PC-3 (cell line): Measurements from ENCODE around the gene TRAF3. TPM values are rescaled to one million over a fixed set of nuclear protein-coding genes. Genes with fewer than 3 reads are reported as not detected.

Experiments
- ATAC-seq: fragments of 200-7000 bp; cut with Tn5 transposase; 2 replicates; pipeline ENCODE4 v1.9.1; 2020; ENCODE audit warnings: mild to moderate bottlenecking, moderate library complexity
- BruUV-seq: library from RNA; stranded (reverse); fragments of 400-500 nt; replicated peaks from 2 replicates; lab custom pipeline; 2021; lab: Mats Ljungman, UMichigan
- CTCF ChIA-PET: fragments of 300-600 bp; sonication (Branson Sonifier 250); formaldehyde crosslinking; loops from one replicate; lab custom pipeline; 2022; ENCODE audit warnings: antibody characterized with exemption; lab: Charles Lee
- POLR2A ChIA-PET: fragments of 300-600 bp; sonication (Branson Sonifier 250); formaldehyde crosslinking; loops from one replicate; lab custom pipeline; 2022; ENCODE audit warnings: antibody characterized with exemption; ENCODE audit not compliant: unreplicated experiment; lab: Charles Lee
- DNase-seq: peaks from one replicate; pipeline ENCODE4 v3.0.0-alpha.2; 2015
- H2AFZ ChIP-seq: fragments of 300-600 bp; sonication (generic); 2 replicates; pipeline ENCODE4 v1.6.0; 2016; ENCODE audit warnings: antibody characterized with exemption, low read length
- H3F3A ChIP-seq: fragments of 300-600 bp; sonication (generic); one replicate; pipeline ENCODE4 v1.6.0; 2017; ENCODE audit warnings: antibody characterized with exemption, low read length, control low read depth, mild to moderate bottlenecking; ENCODE audit not compliant: unreplicated experiment
- H3K27ac ChIP-seq: fragments of 300-600 bp; sonication (generic); 2 replicates; pipeline ENCODE4 v1.5.1; 2016; ENCODE audit warnings: mild to moderate bottlenecking, low read length
- H3K27me3 ChIP-seq: fragments of 300-600 bp; sonication (generic); 2 replicates; pipeline ENCODE4 v1.6.1; 2016; ENCODE audit warnings: low read length, mixed read lengths
- H3K36me3 ChIP-seq: fragments of 300-600 bp; sonication (generic); 2 replicates; pipeline ENCODE4 v1.6.1; 2016; ENCODE audit warnings: low read depth, mixed run types, low read length, mixed read lengths
- H3K4me1 ChIP-seq: fragments of 300-600 bp; sonication (generic); 2 replicates; pipeline ENCODE4 v1.5.1; 2016; ENCODE audit warnings: low read length; ENCODE audit not compliant: insufficient read depth
- H3K4me2 ChIP-seq: fragments of 300-600 bp; sonication (generic); 2 replicates; pipeline ENCODE4 v1.6.0; 2016; ENCODE audit warnings: low read length
- H3K4me3 ChIP-seq: fragments of 300-600 bp; sonication (generic); 2 replicates; pipeline ENCODE4 v1.5.1; 2016; ENCODE audit warnings: mild to moderate bottlenecking, low read length, mixed read lengths
- H3K79me2 ChIP-seq: fragments of 300-600 bp; sonication (generic); 2 replicates; pipeline ENCODE4 v1.6.1; 2017; ENCODE audit warnings: low read length, mixed read lengths
- H3K9ac ChIP-seq: fragments of 300-600 bp; sonication (generic); 2 replicates; pipeline ENCODE4 v1.6.0; 2016; ENCODE audit warnings: mild to moderate bottlenecking, low read length
- H3K9me2 ChIP-seq: fragments of 300-600 bp; sonication (generic); replicated peaks from 2 replicates; pipeline ENCODE4 v1.6.1; 2016; ENCODE audit warnings: mixed run types, low read length, mixed read lengths
- H3K9me3 ChIP-seq: fragments of 300-600 bp; sonication (generic); 2 replicates; pipeline ENCODE4 v1.6.1; 2016; ENCODE audit warnings: low read length, mixed read lengths
- H4K20me1 ChIP-seq: fragments of 300-600 bp; sonication (generic); 2 replicates; pipeline ENCODE4 v1.6.1; 2016; ENCODE audit warnings: low read length, mixed read lengths
- CTCF ChIP-seq: fragments of 300-600 bp; sonication (generic); conservative IDR thresholded peaks from 2 replicates; pipeline ENCODE4 v1.5.1; 2017; ENCODE audit warnings: antibody characterized with exemption, low read depth, mild to moderate bottlenecking, low read length
- EZH2 ChIP-seq: fragments of 300-600 bp; sonication (generic); IDR thresholded peaks from one replicate; pipeline ENCODE4 v1.6.1; 2017; ENCODE audit warnings: antibody characterized with exemption, mild to moderate bottlenecking, low read length; ENCODE audit not compliant: unreplicated experiment
- EZH2phosphoT487 ChIP-seq: fragments of 300-600 bp; sonication (generic); IDR thresholded peaks from 2 replicates; pipeline ENCODE4 v1.6.1; 2018; ENCODE audit warnings: mild to moderate bottlenecking, antibody characterized with exemption, low read length, borderline replicate concordance
- intact Hi-C: fragments of 100-400 bp; cut with micrococcal nuclease; formaldehyde crosslinking; loops from 2 replicates; pipeline ENCODE4 v1.9.0; 2023
- total RNA-seq: library from RNA; depleted of rRNA; stranded (reverse); fragments of >200 nt; gene quantifications from 2 replicates; pipeline ENCODE4 v1.2.3, GENCODE V29; 2014

TRAF3 gene
- total RNA-seq, 1 experiment from 2014 or later: 19.4 TPM

DNA sequence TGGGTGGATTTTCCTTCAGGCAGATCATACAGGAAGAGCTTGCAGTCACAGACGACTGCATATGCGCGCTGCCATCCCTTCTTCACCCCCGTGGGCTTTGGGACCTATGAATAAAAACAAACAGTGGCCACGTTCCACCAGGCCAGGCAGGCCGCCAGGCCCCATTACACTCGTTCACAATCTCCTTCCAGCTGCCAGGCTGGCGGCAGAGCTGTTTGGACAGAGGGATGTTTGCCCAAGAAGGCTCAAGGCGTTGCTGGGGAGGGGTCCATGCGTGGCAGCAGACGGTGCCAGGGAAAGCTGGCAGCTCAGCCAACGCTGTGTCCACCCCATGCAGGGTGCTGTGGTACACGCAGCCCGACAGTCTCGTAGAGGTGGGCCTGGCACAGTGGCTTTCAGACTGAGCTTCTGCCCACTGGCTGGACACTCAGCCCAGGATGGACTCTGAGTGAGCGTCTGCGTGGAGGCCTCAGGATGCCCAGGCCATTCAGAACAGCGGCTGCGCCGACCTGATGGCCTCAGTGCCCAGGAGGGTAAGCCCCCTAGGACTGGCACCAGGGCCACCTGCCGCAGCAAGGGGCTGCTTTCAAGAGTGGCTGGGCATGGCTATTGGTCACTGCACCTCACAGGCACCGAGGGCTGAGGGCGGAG lies 172.7 kb downstream of the TRAF3 start:
- H3K9ac ChIP-seq: no peak overlapping the region
- POLR2A ChIA-PET: no interaction called here
- peaks cover 10% of the 10 kb centered on the region for H3K4me1 ChIP-seq
- BruUV-seq: no TSS peak
- ATAC-seq (peak; percentile 79), DNase-seq (peak; percentile 21)
- peaks cover 47% of the 10 kb centered on the region for H3K36me3 ChIP-seq
- intact Hi-C loops: no loop called here
- H3K27ac ChIP-seq: no peak overlapping the region
- no peak overlapping the region for H2AFZ ChIP-seq
- H3F3A ChIP-seq: no peaks in the 10 kb centered on the region
- CTCF ChIA-PET: interaction anchor here (0.5 to 0.6 kb wide), 2 partner anchors 104 to 253 kb away, joined by 5 to 9 read pairs; no protein-coding TSS in a partner anchor
- H3K4me2 ChIP-seq: no peak overlapping the region
- no peaks in the 10 kb centered on the region for H3K27me3 ChIP-seq
- TF ChIP-seq EZH2: no peak
- TF ChIP-seq CTCF: no peak
- no peak for TF ChIP-seq EZH2phosphoT487
- H4K20me1 ChIP-seq: no peaks in the 10 kb centered on the region
- no peaks in the 10 kb centered on the region for H3K9me2 ChIP-seq
- H3K79me2 ChIP-seq: no peaks in the 10 kb centered on the region
- H3K9me3 ChIP-seq: no peaks in the 10 kb centered on the region
- no peak overlapping the region for H3K4me3 ChIP-seq

GRCh38 chr14:102951034-102951433 lies 173.8 kb downstream of the TRAF3 start:
- Histone ChIP-seq H3K9me2 (no peaks in the 10 kb centered on the region), H3K27me3 (no peaks in the 10 kb centered on the region), H4K20me1 (no peaks in the 10 kb centered on the region), H3K79me2 (no peaks in the 10 kb centered on the region), H3K9ac (no peak overlapping the region), H2AFZ (no peak overlapping the region), H3K9me3 (no peaks in the 10 kb centered on the region), H3K36me3 (peaks cover 48% of the 10 kb centered on the region), H3K4me2 (no peak overlapping the region), H3F3A (no peaks in the 10 kb centered on the region), H3K4me1 (peaks cover 10% of the 10 kb centered on the region), H3K27ac (no peak overlapping the region), H3K4me3 (no peak overlapping the region)
- ATAC-seq: no peak
- ChIA-PET CTCF (no interaction called here), POLR2A (interaction anchor here (0.6 kb wide), 1 partner anchor 49 kb away, joined by 3 read pairs; no protein-coding TSS in a partner anchor)
- TF ChIP-seq CTCF (no peak), EZH2 (no peak), EZH2phosphoT487 (no peak)
- intact Hi-C loops: no loop called here
- DNase-seq: no peak
- BruUV-seq: no TSS peak

GRCh38 chr14:102951799-102952198 lies 174.6 kb downstream of the TRAF3 start:
- ChIA-PET POLR2A (no interaction called here), CTCF (no interaction called here)
- Histone ChIP-seq H3K9ac (no peak overlapping the region), H3K79me2 (no peaks in the 10 kb centered on the region), H3F3A (no peaks in the 10 kb centered on the region), H3K4me2 (no peak overlapping the region), H3K27me3 (no peaks in the 10 kb centered on the region), H3K9me2 (no peaks in the 10 kb centered on the region), H2AFZ (no peak overlapping the region), H3K4me1 (peaks cover 10% of the 10 kb centered on the region), H3K27ac (no peak overlapping the region), H3K36me3 (peaks cover 43% of the 10 kb centered on the region), H4K20me1 (no peaks in the 10 kb centered on the region), H3K4me3 (no peak overlapping the region), H3K9me3 (no peaks in the 10 kb centered on the region)
- no peak for DNase-seq
- ATAC-seq: no peak
- no TSS peak for BruUV-seq
- TF ChIP-seq CTCF (no peak), EZH2 (no peak), EZH2phosphoT487 (no peak)
- intact Hi-C loops: no loop called here
